Activated B cell treated with CpG ODN at 0.5 μM for 24 hours (primary cell): ENCODE results near the gene AOC1. TPM values are rescaled to one million over a fixed set of nuclear protein-coding genes. Genes with fewer than 3 reads are reported as not detected.

ENCODE experiments used
- ATAC-seq: fragments of 200-7000 bp; cut with Tn5 transposase; one replicate; pipeline ENCODE4 v1.10.0; 2021; ENCODE audit warnings: low read depth, mild to moderate bottlenecking, moderate library complexity
- CTCF ChIA-PET: fragments of 350-600 bp; sonication (Branson Sonifier 250); formaldehyde crosslinking; loops from one replicate; lab custom pipeline; 2021; ENCODE audit warnings: antibody characterized with exemption; lab: Charles Lee
- POLR2A ChIA-PET: fragments of 350-600 bp; sonication (Branson Sonifier 250); formaldehyde crosslinking; loops from one replicate; lab custom pipeline; 2021; ENCODE audit warnings: antibody characterized with exemption; lab: Charles Lee
- DNase-seq: peaks from one replicate; pipeline ENCODE4 v3.0.0; 2022
- H3K27ac Mint-ChIP-seq: one replicate; pipeline ENCODE4 v1.8.0; 2020; ENCODE audit warnings: mixed read lengths
- H3K27me3 Mint-ChIP-seq: one replicate; pipeline ENCODE4 v1.8.0; 2021; ENCODE audit warnings: mixed read lengths
- H3K36me3 Mint-ChIP-seq: one replicate; pipeline ENCODE4 v1.8.0; 2021; ENCODE audit warnings: low read depth, mixed read lengths
- H3K4me1 Mint-ChIP-seq: one replicate; pipeline ENCODE4 v1.8.0; 2021; ENCODE audit warnings: mixed read lengths
- H3K4me3 Mint-ChIP-seq: one replicate; pipeline ENCODE4 v1.8.0; 2020; ENCODE audit warnings: mild to moderate bottlenecking, mixed read lengths
- H3K9me3 Mint-ChIP-seq: one replicate; pipeline ENCODE4 v1.8.0; 2020; ENCODE audit warnings: mixed read lengths
- CTCF ChIP-seq: fragments of 200-600 bp; IDR thresholded peaks from one replicate; pipeline ENCODE4 v1.8.0; 2022; ENCODE audit warnings: antibody characterized with exemption, mild to moderate bottlenecking
- intact Hi-C: fragments of 100-400 bp; cut with micrococcal nuclease; formaldehyde crosslinking; loops from one replicate; pipeline ENCODE4 v1.15.1; 2024
- total RNA-seq: library from RNA; stranded (reverse); gene quantifications from 2 replicates; pipeline ENCODE4 v1.2.3, GENCODE V29; 2022

Gene AOC1
- total RNA-seq: not detected in 2 replicates

- no peaks in the 10 kb centered on the region for H3K9me3 Mint-ChIP-seq
- ChIA-PET POLR2A (no interaction called here), CTCF (no interaction called here)
- ATAC-seq: no peak
- H3K27ac Mint-ChIP-seq: no peak within 1 kb of the TSS
- intact Hi-C loops: no loop called here
- DNase-seq: no peak
- H3K27me3 Mint-ChIP-seq: peaks cover 30% of the 10 kb centered on the region
- H3K4me3 Mint-ChIP-seq: no peak within 1 kb of the TSS
- no peak for TF ChIP-seq CTCF
- no peaks in the 10 kb centered on the region for H3K36me3 Mint-ChIP-seq
- H3K4me1 Mint-ChIP-seq: no peaks in the 10 kb centered on the region
These were observed at the start of gene AOC1 for GRCh38 chr7:150852371-150852905. Gene AOC1 (plus strand): TSS chr7:150852517. CDS start chr7:150856471, 3,954 bp downstream.

- POLR2A ChIA-PET: no interaction called here
These were observed 49.0 kb upstream of the AOC1 start for GRCh38 chr7:150803161-150803860.

GRCh38 chr7:150804802-150805201, 47.5 kb upstream of the AOC1 start:
- Mint-ChIP-seq H3K27ac (no peak overlapping the region), H3K36me3 (no peaks in the 10 kb centered on the region), H3K27me3 (peaks cover 39% of the 10 kb centered on the region), H3K4me1 (peaks cover 4% of the 10 kb centered on the region), H3K4me3 (no peak overlapping the region), H3K9me3 (peaks cover 9% of the 10 kb centered on the region)
- no peak for ATAC-seq
- ChIA-PET CTCF (no interaction called here), POLR2A (no interaction called here)
- no peak for TF ChIP-seq CTCF
- intact Hi-C loops: no loop called here
- DNase-seq: no peak

More at GRCh38 chr7:150803161-150803860, 49.0 kb upstream of the AOC1 start:
- Mint-ChIP-seq H3K27ac (no peak overlapping the region), H3K27me3 (peaks cover 42% of the 10 kb centered on the region), H3K9me3 (peaks cover 15% of the 10 kb centered on the region), H3K36me3 (no peaks in the 10 kb centered on the region), H3K4me3 (no peak overlapping the region), H3K4me1 (peaks cover 5% of the 10 kb centered on the region)
- no peak for ATAC-seq
- intact Hi-C loops: no loop called here
- TF ChIP-seq CTCF: no peak
- CTCF ChIA-PET: no interaction called here
- no peak for DNase-seq

GRCh38 chr7:150805864-150806263, 46.5 kb upstream of the AOC1 start:
- peaks cover 47% of the 10 kb centered on the region for H3K27me3 Mint-ChIP-seq
- POLR2A ChIA-PET: no interaction called here
- intact Hi-C loops: no loop called here
- ATAC-seq (no peak), DNase-seq (no peak)
- no peak for TF ChIP-seq CTCF
- H3K36me3 Mint-ChIP-seq: no peaks in the 10 kb centered on the region
- CTCF ChIA-PET: no interaction called here
- H3K4me3 Mint-ChIP-seq: no peak overlapping the region
- H3K27ac Mint-ChIP-seq: no peak overlapping the region
- H3K4me1 Mint-ChIP-seq: peaks cover 4% of the 10 kb centered on the region
- H3K9me3 Mint-ChIP-seq: peaks cover 9% of the 10 kb centered on the region

GRCh38 chr7:150806454-150806853, 45.9 kb upstream of the AOC1 start:
- CTCF ChIA-PET: no interaction called here
- POLR2A ChIA-PET: no interaction called here
- Mint-ChIP-seq H3K9me3 (peaks cover 9% of the 10 kb centered on the region), H3K27ac (no peak overlapping the region), H3K4me1 (no peaks in the 10 kb centered on the region), H3K4me3 (no peak overlapping the region), H3K27me3 (peaks cover 44% of the 10 kb centered on the region), H3K36me3 (no peaks in the 10 kb centered on the region)
- intact Hi-C loops: no loop called here
- no peak for DNase-seq
- TF ChIP-seq CTCF: no peak
- no peak for ATAC-seq
